NCI-H526 (cell line): ENCODE measurements around the gene TH.

Experiments used
- DNase-seq, 2 experiments: peaks; one replicate each; lab custom pipeline; 2025; lab: John Stamatoyannopoulos, UW

TH gene

GRCh38 chr11:2142300-2142759 is 29.3 kb downstream of the TH start:
- no peak for DNase-seq

- DNase-seq: peak in 1 of 2 experiments; percentile 40
These were observed 30.9 kb downstream of the TH start for GRCh38 chr11:2140411-2141400.

- peak in 1 of 2 experiments; percentile 57 for DNase-seq
These were observed 31.8 kb downstream of the TH start for GRCh38 chr11:2139621-2140337.

- peak in 1 of 2 experiments; percentile 50 for DNase-seq
These were observed 32.5 kb downstream of the TH start, which contains the start of gene IGF2 for GRCh38 chr11:2139123-2139521. IGF2 (minus strand) TSS chr11:2139389; CDS start chr11:2135523, 3,866 bp downstream.

- DNase-seq: no peak
These were observed 33.0 kb downstream of the TH start for GRCh38 chr11:2138431-2139122.

GRCh38 chr11:2138068-2138430 is 33.6 kb downstream of the TH start:
- peak in 1 of 2 experiments; percentile 46 for DNase-seq

- DNase-seq: peak in 1 of 2 experiments; percentile 72
These were observed 34.2 kb downstream of the TH start for GRCh38 chr11:2137202-2138067.

GRCh38 chr11:2136952-2137201 is 34.7 kb downstream of the TH start:
- no peak for DNase-seq

GRCh38 chr11:2136209-2136951 is 35.2 kb downstream of the TH start:
- DNase-seq: no peak

GRCh38 chr11:2135648-2136201 is 35.9 kb downstream of the TH start:
- DNase-seq: no peak

GRCh38 chr11:2135018-2135569 is 36.5 kb downstream of the TH start:
- no peak for DNase-seq

GRCh38 chr11:2134022-2135010 is 37.3 kb downstream of the TH start:
- no peak for DNase-seq

GRCh38 chr11:2133241-2134021 is 38.2 kb downstream of the TH start:
- no peak for DNase-seq

- DNase-seq: no peak
These were observed 38.8 kb downstream of the TH start for GRCh38 chr11:2132874-2133240.

- DNase-seq: no peak
These were observed 39.4 kb downstream of the TH start for GRCh38 chr11:2132246-2132645.

GRCh38 chr11:2131371-2132236 is 40.0 kb downstream of the TH start:
- DNase-seq: no peak

- no peak for DNase-seq
These were observed 40.7 kb downstream of the TH start for GRCh38 chr11:2130881-2131352.
